Stimulated activated CD4-positive, alpha-beta T cell treated with anti-CD3 and anti-CD28 coated beads, Interleukin-12 subunit alpha, Interleukin-12 subunit beta, amount 100 ng/mL, for 24 hours (primary cell): ENCODE measurements around the gene FAM234A.

Source experiments
- DNase-seq, 2 experiments: peaks; one replicate each; pipeline ENCODE4 v3.0.0-alpha.2; 2020; ENCODE audit warnings: low read depth in 2 of 2

The FAM234A gene

DNA sequence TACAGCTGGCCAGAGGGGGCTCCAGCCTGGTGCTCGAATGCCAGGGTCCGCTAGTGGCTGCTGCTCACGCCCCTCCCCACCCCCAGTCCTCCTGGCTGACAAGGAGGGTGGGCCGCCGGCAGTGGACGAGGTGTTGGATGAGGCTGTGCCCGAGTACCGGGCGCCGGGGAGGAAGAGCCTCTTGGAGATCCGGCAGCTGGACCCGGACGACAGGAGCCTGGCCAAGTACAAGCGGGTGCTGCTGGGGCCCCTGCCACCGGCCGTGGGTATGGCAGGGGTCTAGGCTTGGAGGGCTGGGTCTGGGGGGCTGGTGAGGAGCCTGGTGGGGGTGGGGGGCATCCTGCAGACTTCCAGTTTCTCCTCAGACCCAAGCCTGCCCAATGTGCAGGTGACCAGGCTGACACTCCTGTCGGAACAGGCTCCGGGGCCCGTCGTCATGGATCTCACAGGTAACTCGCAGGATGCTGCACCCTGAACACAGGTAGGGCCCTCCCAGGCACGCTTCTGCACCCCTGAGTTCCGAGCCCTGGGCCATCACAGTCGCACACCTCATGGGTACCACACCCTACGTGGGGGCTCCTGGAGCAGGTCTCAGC, 47.1 kb downstream of the FAM234A start:
- no peak for DNase-seq

DNA sequence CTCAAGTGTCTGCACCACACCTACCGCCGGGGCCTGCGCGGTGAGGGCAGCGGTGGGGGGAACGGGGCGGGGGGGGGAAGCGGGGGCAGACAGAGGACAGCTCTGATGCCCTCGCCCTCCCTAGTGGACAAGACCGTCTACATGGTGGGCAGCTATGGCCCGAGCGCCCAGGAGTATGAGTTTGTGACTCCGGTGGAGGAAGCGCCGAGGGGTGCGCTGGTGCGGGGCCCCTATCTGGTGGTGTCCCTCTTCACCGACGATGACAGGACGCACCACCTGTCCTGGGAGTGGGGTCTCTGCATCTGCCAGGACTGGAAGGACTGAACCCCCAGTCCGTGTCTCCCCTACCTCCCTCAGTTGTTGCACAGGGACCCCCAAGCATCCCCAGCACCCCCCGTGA, 47.9 kb downstream of the FAM234A start:
- DNase-seq, result no peak

DNA sequence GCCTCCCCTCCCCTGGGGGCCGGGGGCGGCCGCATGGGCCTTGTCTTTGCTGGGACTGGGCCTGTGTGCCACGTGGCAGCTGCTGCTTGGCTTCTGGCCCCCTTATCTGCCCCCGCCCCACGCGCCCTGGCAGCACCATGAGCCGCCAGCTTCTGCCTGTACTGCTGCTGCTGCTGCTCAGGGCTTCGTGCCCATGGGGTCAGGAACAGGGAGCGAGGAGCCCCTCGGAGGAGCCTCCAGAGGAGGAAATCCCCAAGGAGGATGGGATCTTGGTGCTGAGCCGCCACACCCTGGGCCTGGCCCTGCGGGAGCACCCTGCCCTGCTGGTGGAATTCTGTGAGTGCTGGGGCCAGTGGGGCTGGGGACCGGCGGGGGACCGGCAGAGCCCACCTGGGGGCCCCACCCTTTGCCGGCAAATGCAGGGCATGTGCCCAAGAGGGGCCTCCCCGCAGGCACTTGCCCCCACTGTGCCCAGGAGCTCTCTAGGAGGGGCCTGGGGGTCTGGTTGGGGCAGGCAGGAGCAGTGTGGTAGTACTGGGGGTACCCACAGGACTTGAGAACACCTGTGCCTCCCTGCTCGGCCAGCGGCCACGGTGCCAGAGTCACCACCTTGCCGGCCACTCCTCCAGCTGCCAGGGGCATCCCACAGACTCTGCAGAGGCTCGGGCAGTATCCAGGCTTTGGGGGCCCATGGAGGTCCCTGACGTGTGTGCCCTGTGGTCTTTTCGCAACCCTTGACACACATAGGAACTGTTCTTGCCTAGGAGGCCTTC, 48.6 kb downstream of the FAM234A start, which contains the start of gene PDIA2:
Gene PDIA2 (plus strand): TSS at position 132 of the 773 bp plus-strand sequence. CDS start 6 bp downstream, at position 138.
- no peak for DNase-seq

DNA sequence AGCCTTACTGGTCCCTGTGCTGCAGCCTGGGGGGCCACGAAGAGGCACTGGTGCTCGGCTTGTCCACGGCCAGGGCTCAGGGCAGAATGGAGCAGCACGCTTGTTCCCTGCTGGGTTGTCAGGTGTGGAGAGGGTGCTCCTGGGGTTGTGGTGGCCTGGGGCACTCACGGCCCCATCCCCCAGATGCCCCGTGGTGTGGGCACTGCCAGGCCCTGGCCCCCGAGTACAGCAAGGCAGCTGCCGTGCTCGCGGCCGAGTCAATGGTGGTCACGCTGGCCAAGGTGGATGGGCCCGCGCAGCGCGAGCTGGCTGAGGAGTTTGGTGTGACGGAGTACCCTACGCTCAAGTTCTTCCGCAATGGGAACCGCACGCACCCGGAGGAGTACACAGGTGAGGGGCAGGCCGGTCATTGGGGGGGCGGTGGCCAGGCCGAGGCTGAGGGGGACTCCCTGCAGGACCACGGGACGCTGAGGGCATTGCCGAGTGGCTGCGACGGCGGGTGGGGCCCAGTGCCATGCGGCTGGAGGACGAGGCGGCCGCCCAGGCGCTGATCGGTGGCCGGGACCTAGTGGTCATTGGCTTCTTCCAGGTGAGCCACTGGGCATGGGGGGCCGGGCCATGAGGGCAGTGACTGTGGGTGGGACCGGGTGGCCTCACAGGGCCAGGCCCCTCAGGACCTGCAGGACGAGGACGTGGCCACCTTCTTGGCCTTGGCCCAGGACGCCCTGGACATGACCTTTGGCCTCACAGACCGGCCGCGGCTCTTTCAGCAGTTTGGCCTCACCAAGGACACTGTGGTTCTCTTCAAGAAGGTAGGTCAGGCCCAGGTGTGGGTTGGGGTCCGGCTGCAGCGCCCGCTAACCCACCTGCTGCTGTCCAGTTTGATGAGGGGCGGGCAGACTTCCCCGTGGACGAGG, 49.8 kb downstream of the FAM234A start:
- DNase-seq, result no peak

DNA sequence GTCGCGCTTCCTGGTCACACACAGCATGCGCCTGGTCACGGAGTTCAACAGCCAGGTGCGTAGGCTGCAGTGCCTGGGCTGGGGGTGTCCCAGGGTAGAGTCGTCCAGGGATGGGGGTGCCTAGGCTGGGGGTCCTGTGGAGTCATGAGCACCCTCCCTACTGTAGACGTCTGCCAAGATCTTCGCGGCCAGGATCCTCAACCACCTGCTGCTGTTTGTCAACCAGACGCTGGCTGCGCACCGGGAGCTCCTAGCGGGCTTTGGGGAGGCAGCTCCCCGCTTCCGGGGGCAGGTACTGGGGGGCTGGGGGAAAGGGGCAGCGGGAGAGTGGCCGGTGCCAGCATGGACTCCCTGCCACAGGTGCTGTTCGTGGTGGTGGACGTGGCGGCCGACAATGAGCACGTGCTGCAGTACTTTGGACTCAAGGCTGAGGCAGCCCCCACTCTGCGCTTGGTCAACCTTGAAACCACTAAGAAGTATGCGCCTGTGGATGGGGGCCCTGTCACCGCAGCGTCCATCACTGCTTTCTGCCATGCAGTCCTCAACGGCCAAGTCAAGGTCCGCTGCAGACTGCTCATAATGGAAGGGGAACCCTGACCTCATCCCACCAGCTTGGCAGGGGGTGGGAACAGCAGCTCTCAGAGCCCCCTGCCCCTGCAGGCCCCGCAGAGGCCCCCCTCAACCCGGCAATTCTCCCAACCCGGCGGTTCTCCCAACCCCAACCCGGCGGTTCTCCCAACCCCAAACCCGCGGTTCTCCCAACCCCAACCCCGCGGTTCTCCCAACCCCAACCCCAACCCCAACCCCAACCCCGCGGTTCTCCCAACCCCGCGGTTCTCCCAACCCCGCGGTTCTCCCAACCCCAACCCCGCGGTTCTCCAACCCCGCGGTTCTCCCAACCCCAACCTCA, 50.8 kb downstream of the FAM234A start:
- DNase-seq, result no peak

DNA sequence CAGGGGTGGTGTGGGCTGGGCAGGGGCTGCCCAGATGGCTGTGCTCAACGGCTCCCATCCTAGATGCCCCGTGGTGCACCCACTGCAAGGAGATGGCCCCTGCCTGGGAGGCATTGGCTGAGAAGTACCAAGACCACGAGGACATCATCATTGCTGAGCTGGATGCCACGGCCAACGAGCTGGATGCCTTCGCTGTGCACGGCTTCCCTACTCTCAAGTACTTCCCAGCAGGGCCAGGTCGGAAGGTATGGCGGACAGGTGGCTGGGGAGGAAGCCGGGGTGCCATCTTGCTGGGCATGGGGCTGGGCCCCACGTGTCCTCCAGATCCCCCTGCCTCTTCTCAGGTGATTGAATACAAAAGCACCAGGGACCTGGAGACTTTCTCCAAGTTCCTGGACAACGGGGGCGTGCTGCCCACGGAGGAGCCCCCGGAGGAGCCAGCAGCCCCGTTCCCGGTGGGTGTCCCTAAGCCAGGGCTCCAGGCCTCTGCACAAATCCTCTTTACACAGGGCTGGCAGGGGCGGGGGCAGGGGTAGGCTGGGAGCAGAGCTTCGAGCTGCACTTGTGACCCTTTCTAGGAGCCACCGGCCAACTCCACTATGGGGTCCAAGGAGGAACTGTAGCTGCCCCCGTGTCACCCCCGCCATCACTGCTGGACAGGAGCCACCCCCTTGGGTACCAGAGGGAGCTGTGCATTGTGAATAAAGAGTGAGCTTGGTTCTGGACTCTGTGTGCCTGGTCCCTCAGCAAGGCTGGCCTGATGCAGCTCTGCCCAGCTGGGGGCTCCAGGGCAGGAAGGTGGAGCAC, 52.1 kb downstream of the FAM234A start:
- no peak for DNase-seq

DNA sequence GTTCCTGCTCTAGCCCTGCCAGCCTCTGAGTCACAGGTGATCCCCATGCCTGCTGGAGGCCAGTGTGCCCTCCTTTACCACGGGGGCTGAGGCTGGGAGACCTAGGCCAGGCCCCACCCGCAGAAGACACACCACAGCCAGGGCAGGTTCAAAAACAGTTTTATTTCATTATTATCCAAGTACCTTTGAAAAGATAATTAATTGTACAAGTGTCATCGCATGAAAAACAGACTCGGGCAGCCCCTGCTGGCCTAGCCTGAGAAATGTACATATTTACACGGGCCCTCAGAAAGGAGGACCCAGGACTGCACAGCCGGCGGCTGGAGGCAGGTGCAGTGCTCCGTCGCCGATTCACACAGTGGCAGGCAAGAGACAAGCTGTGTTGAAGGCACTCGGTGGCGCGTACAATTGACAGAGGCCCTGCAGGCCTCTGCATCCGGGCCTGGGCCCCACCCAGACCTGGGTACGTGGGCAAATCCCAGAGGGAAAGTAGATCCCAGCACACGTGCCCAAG, 52.7 kb downstream of the FAM234A start:
- DNase-seq, result no peak

DNA sequence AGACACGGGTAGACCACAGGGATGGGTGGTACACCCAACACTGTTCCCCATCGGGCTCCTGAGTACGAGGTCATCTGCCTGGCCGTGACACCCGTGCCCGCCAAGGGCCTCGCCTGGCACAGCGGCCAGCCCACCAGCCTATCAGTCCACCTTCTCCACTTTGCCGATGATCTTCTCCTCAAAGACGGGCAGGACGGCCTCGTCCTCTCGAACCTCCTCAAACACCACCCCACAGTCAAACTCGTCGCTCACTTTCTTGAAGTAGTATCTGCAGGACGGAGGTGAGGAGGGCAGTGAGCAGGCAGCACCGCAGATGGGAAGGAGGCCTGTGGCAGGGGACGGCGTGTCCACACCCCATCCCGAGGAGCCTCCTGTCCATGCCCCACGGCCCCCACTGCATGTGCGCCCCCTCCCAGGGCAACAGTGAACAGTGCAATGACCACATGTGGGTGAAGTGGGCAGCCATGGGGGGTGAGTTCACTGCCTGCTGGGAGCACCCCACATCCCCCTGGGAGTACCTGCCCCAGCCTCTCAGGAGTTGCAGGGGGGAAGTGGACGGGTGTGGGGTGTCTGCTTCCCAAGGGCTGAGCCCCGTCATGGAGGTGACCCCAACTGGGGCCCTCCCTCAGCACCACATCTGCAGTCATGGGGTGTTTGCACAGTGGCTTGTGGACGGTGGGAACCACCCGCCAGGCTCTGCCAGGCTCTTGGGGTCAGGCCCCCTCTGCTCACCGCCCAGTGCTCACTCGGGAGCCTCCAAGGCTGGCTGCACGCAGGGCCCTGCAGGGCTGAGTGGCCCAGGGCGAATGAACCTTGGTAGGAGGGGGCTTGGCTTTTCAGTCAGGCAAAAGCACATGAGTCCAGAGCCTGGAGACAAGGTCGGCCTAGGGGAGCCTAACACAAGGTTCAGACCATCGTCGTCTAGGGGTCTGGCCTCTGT, 53.6 kb downstream of the FAM234A start:
- DNase-seq, result no peak

DNA sequence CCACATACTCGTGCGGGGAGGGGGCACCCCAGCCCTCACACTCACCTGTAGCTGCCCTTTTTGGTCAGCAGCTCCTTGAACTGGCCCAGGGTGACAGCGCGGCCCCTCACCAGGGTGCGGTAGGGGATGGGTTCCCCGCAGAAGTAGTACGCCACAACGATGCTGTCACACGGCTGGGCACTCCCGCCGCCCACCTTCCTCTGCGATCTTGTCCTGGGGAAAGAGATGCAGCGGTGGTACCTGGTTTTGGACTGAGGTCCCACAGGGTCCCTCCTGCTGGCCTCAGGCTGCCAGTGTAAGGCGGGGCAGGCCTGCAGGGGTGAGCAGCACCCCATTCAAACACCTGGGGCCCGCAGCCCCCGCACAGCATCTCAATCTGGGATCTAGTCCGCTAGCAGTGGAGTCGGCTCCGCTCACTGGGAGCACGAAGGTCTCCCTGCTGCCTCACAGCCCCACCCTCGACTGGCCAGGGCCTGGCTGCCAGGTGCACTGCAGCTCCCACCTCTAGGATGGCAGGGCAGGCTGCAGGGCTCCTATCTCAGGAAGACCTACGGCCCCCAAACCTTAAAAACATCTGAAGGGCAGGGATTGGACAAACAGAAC, 54.9 kb downstream of the FAM234A start:
- no peak for DNase-seq

DNA sequence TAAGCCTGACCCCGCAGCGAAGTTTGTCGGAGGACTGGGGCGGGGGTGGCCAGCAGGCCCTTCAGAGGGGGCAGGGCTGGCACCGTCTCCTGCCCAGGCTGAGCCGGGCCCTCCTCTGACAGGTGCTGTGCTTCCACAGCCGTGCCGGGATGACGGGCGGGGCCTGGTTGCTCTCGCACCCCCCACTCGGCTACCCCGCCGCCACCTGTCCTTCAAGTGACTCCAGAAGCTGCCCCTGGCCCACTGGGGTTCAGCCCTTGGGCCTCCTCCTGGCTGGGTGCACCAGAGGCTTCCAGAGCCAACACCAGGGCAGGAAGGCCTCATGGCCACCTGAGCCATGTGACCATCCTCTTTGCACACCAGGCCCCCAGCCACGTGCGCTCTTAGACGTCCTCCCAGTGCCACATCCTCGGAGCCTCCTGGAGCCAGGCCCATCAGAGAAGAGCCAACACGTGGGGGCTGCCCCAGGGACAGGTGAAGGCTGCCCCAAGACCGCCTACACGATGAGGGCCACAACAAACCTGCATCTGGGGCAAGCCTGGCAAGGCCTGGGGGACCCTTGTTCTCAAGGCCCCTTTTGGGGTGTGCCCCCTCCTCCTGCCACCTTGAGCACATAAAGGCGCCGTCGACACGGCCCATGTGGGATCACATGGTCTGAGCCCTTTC, 55.5 kb downstream of the FAM234A start:
- no peak for DNase-seq

DNA sequence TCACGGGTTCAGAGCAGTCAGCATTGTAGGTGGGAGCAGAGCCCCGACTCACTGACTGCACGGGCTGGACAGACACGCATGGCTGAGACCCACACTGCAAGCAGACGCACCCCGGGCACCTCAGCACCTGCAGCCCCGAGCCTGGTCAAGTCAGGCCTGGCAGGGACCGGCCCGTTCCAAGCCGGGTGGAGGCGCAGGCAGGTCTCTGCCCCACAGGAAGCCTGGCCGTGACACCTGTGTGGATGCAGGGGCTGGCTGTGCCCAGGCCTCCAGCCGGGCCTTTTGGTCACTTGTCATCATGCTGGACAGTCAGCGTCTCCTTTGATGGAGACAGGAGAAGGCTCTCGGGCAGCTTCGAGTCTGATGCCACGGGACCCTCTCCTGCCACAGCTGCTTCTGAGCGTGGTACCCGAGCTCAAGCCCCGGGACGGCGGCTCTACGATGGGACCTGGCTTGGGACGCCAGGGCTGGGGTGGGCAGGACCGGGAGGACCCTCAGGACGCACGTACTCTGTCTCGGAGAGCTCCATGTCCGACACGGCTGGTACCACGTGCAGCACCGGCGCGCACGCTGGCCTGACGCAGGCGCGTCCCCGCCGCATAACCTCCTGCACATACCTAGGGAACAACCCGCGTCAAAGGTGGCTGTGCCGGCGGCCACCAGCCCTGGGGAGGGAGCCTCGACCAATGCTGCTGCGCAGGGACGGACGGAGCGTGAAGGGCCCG, 56.2 kb downstream of the FAM234A start:
- no peak for DNase-seq

DNA sequence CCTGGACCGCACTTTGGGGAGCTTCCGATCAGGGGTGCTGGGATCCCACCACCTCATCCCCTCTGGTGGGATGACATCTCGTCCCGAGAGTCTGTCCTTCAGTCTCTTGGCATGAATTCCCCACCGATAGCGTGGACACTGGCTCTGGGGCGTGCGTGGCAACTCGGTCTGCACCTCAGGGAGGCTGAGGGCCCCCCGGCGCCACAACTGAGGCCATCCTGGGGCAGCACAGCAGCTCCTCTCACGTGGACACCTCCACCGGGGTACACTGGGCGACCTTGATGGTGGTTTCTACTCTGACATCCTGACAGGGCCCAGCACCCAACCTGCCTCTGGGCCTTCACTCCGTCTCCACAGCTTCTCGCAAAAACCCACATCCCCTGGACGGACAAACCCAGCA, 56.9 kb downstream of the FAM234A start:
- DNase-seq, result no peak

DNA sequence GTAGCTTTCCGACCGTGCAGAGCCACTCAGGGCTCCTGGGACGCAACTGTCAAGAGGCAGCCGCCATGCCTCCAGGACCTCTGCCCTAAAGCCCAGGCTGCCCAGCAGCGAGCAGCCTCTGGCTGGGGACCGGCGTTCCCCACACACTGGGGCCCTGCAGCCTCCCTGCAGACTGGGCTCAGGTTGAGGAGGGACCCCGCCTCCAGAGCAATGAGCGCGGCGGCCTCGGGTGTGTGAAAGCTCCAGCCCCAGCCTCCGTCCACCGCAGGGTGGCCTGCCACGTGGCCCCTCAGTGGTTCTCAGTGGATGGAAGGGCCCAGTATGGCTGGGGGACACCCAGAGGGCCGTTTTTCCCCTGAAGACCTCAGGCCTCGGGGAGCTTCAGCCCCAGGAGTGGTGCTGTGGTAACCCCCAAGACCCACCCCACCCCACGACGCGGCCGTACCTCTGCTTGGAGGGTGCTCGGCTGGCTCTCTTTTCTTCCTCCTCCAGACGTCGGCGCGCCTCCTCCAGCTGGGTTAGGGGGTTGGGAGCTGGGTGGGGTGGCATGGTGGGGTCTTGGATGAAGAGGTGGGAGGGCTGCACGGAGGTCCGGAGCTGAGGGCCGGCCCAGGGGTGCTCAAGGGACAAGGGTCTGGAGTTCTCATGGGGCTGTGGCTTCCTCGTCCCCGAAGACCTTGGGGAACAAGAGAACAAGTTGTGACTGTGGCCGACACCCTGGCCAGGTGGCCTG, 58.6 kb downstream of the FAM234A start:
- no peak for DNase-seq

DNA sequence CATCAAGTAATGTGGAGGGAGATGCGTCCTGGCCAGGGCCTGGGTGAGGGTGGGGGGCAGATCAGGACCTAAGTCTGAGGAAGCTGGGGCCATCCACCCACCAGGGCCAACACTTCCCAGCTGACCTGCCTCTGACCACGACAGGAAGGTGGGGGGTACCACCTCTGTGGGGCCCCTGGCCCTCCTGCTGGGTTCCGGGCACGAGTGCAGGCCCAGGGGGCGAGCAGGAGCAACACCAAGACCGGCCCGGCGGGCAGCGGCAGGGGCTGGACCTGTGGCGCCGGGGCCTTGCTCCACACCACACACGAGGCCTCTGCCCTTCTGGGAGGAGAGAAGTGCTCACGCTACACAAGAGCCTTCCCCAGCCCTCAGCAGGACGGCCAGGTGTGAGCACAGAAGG, 61.7 kb downstream of the FAM234A start:
- DNase-seq, result no peak

DNA sequence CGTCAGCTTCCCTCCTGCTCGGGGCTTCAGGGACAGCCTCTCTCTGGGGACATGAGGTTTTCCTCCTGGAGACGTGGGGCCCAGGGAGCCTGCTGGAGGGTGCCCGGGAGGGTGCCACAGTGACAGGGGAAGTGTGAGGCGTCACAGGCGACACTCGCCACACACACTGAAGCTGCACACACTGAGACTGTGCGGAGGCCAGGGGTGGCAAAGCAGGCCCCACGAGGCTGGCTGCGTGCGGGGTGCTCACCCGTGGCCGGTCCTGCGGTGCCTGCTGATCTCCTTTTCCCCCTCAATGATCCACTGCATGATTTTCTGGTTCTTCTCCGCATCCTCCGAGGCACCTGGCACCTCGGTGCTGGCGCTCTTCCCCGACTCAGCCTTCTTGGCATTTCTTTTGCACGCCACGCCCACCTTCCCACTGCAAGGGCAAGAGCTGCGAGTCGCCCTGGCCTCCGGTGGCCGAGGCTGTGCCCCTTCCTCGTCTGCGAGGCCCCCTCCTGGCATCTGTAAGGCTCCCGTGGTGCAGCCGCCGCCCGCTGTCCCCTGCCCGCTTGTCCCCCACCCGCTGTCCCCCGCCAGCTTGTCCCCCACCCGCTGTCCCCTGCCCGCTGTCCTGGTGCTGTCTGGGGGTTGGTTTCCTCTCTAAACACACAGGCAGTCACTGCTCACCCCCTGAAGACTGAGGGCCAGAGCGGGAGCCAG, 62.3 kb downstream of the FAM234A start:
- no peak for DNase-seq

DNA sequence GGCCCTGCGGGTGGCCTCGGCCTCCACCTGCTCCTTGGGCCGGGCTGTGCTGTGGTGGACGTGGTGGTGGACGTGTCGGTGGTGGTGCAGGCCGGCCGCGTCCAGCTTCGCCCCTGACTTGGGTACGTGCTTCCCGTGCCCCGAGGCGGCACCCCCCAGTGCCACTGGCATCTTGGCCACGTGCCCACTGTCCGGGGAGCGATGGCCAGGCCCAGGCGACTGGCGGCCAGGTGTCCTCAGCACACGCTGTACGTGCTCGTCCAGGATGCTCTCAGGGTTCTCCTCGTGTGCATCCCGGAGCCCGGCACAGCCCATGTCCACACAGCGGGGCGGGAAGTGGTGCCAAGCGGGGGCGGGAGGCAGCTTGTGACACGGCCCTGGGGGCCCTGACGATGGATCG, 63.2 kb downstream of the FAM234A start:
- no peak for DNase-seq
